Activated CD8-positive, alpha-beta memory T cell treated with anti-CD3 and anti-CD28 coated beads, Interleukin-2, amount 10 ng/mL, durations not matched to agents 7 days and 5 days (primary cell): ENCODE data around the gene CYSRT1. TPM values are rescaled to one million over a fixed set of nuclear protein-coding genes. Genes with fewer than 3 reads are reported as not detected.
A peak's percentile ranks its signal among the peaks of the same experiment; 100 is the strongest.
"Not testable (repeated sequence)": the region's sequence is repeated elsewhere in the genome, so short reads cannot be mapped to it uniquely, and the experiment has no call there.

Experiments
- ATAC-seq: fragments of 150-1000 bp; cut with Tn5 transposase; one replicate; pipeline ENCODE4 v1.10.0; 2021; ENCODE audit warnings: moderate library complexity
- CTCF ChIA-PET: fragments of 350-600 bp; sonication (Branson Sonifier 250); formaldehyde crosslinking; loops from one replicate; lab custom pipeline; 2021; ENCODE audit warnings: antibody characterized with exemption; lab: Charles Lee
- DNase-seq: peaks from one replicate; pipeline ENCODE4 v3.0.0-alpha.2; 2020
- H3K27ac Mint-ChIP-seq: one replicate; pipeline ENCODE4 v1.8.0; 2021; ENCODE audit warnings: mild to moderate bottlenecking, mixed read lengths
- H3K27me3 Mint-ChIP-seq: one replicate; pipeline ENCODE4 v1.8.0; 2021; ENCODE audit warnings: mixed read lengths
- H3K36me3 Mint-ChIP-seq: one replicate; pipeline ENCODE4 v1.8.0; 2021; ENCODE audit warnings: mild to moderate bottlenecking, mixed read lengths
- H3K4me1 Mint-ChIP-seq: one replicate; pipeline ENCODE4 v1.8.0; 2021; ENCODE audit warnings: mixed read lengths
- H3K4me3 Mint-ChIP-seq: one replicate; pipeline ENCODE4 v1.8.0; 2021; ENCODE audit warnings: mild to moderate bottlenecking, moderate library complexity, mixed read lengths
- H3K9me3 Mint-ChIP-seq: one replicate; pipeline ENCODE4 v1.8.0; 2022; ENCODE audit warnings: low read depth, mixed read lengths
- total RNA-seq, 2 experiments: library from RNA; stranded (reverse); gene quantifications; one replicate each; pipeline ENCODE4 v1.2.3, GENCODE V29; 2021

CYSRT1 gene
- total RNA-seq, 2 experiments from 2014 or later, result 0.53 to 0.89 TPM

GRCh38 chr9:137252555-137253506 is 27.9 kb downstream of the CYSRT1 start:
- H3K27ac Mint-ChIP-seq, result no peak overlapping the region
- H3K4me3 Mint-ChIP-seq, result no peak overlapping the region
- H3K4me1 Mint-ChIP-seq, result peaks cover 17% of the 10 kb centered on the region
- H3K27me3 Mint-ChIP-seq, result no peaks in the 10 kb centered on the region
- no peaks in the 10 kb centered on the region for H3K9me3 Mint-ChIP-seq
- peaks cover 7% of the 10 kb centered on the region for H3K36me3 Mint-ChIP-seq
- no peak for DNase-seq
- CTCF ChIA-PET, result interaction anchor here (1.3 to 5.4 kb wide), 4 partner anchors 11 to 49 kb away, joined by 3 to 46 read pairs (median 14); partner anchors contain the start of genes NRARP and TUBB4B
- no peak for ATAC-seq

GRCh38 chr9:137253717-137254623 is 29.0 kb downstream of the CYSRT1 start:
- Mint-ChIP-seq H3K27ac (peak overlapping the region; percentile 73), H3K36me3 (peaks cover 8% of the 10 kb centered on the region), H3K4me1 (peaks cover 17% of the 10 kb centered on the region), H3K4me3 (peak overlapping the region; percentile 91), H3K9me3 (no peaks in the 10 kb centered on the region), H3K27me3 (no peaks in the 10 kb centered on the region)
- DNase-seq, result no peak
- CTCF ChIA-PET, result interaction anchor here (1.0 to 5.4 kb wide), 10 partner anchors 8 to 412 kb away, joined by 3 to 46 read pairs (median 4); partner anchors contain the start of genes AJM1, ANAPC2, CYSRT1 and EXD3
- ATAC-seq, result no peak

GRCh38 chr9:137254624-137255447 is 29.9 kb downstream of the CYSRT1 start, which contains the start of gene NELFB:
TSS of gene NELFB (plus strand) at chr9:137255327.
- H3K9me3 Mint-ChIP-seq, result no peaks in the 10 kb centered on the region
- no peaks in the 10 kb centered on the region for H3K27me3 Mint-ChIP-seq
- H3K27ac Mint-ChIP-seq, result peak within 1 kb of the TSS; percentile 87
- H3K36me3 Mint-ChIP-seq, result peaks cover 12% of the 10 kb centered on the region
- CTCF ChIA-PET, result interaction anchor here (1.0 to 5.4 kb wide), 11 partner anchors 9 to 413 kb away, joined by 3 to 46 read pairs (median 4); partner anchors contain the start of genes AJM1, ANAPC2, CYSRT1 and EXD3
- H3K4me1 Mint-ChIP-seq, result peaks cover 17% of the 10 kb centered on the region
- ATAC-seq (peak; percentile 86), DNase-seq (peak; percentile 96)
- peak within 1 kb of the TSS; percentile 91 for H3K4me3 Mint-ChIP-seq

- DNase-seq (peak; percentile 66), ATAC-seq (no peak)
- Mint-ChIP-seq H3K36me3 (peaks cover 12% of the 10 kb centered on the region), H3K4me1 (peaks cover 17% of the 10 kb centered on the region), H3K9me3 (no peaks in the 10 kb centered on the region), H3K27me3 (no peaks in the 10 kb centered on the region), H3K27ac (peak overlapping the region; percentile 87), H3K4me3 (peak overlapping the region; percentile 91)
- CTCF ChIA-PET, result interaction anchor here (1.1 to 5.4 kb wide), 9 partner anchors 8 to 187 kb away, joined by 3 to 46 read pairs (median 5); partner anchors contain the start of genes ANAPC2, CYSRT1, EXD3 and SSNA1
Measured at GRCh38 chr9:137255448-137256114, 30.6 kb downstream of the CYSRT1 start.

DNA sequence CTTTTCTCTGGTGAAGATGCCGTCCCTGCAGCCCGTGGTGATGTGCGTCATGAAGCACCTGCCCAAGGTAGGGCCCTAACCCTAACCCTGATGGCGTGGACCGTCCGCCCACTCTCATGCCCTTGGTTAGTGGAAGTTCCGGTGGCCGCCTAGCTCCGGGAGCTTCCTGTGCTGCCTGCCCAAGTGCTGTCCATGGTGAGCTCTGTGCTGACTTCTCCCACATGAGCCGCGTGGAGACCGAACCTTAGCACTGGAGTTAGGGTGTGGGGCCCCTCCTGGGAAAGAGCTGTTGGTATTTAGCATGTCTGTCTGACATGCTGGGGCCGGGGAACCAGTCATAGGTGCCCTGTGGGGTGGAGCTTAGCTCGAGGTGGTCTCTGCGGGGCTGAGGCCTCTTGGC is 31.4 kb downstream of the CYSRT1 start:
- H3K4me3 Mint-ChIP-seq, result peak overlapping the region; percentile 91
- no peak for DNase-seq
- no peak for ATAC-seq
- no peaks in the 10 kb centered on the region for H3K9me3 Mint-ChIP-seq
- H3K36me3 Mint-ChIP-seq, result peaks cover 12% of the 10 kb centered on the region
- H3K27ac Mint-ChIP-seq, result peak overlapping the region; percentile 36
- CTCF ChIA-PET, result interaction anchor here (1.2 to 5.4 kb wide), 6 partner anchors 14 to 166 kb away, joined by 3 to 46 read pairs (median 4); partner anchors contain the start of genes EXD3 and TUBB4B
- H3K27me3 Mint-ChIP-seq, result no peaks in the 10 kb centered on the region
- H3K4me1 Mint-ChIP-seq, result peaks cover 17% of the 10 kb centered on the region

GRCh38 chr9:137256856-137257255 is 31.9 kb downstream of the CYSRT1 start:
- ATAC-seq (no peak), DNase-seq (no peak)
- H3K36me3 Mint-ChIP-seq, result peaks cover 15% of the 10 kb centered on the region
- no peak overlapping the region for H3K27ac Mint-ChIP-seq
- H3K27me3 Mint-ChIP-seq, result no peaks in the 10 kb centered on the region
- H3K4me3 Mint-ChIP-seq, result peak overlapping the region; percentile 91
- peaks cover 17% of the 10 kb centered on the region for H3K4me1 Mint-ChIP-seq
- no peaks in the 10 kb centered on the region for H3K9me3 Mint-ChIP-seq
- CTCF ChIA-PET, result interaction anchor here (1.2 to 5.4 kb wide), 6 partner anchors 15 to 166 kb away, joined by 3 to 46 read pairs (median 4); partner anchors contain the start of genes EXD3 and TUBB4B

DNA sequence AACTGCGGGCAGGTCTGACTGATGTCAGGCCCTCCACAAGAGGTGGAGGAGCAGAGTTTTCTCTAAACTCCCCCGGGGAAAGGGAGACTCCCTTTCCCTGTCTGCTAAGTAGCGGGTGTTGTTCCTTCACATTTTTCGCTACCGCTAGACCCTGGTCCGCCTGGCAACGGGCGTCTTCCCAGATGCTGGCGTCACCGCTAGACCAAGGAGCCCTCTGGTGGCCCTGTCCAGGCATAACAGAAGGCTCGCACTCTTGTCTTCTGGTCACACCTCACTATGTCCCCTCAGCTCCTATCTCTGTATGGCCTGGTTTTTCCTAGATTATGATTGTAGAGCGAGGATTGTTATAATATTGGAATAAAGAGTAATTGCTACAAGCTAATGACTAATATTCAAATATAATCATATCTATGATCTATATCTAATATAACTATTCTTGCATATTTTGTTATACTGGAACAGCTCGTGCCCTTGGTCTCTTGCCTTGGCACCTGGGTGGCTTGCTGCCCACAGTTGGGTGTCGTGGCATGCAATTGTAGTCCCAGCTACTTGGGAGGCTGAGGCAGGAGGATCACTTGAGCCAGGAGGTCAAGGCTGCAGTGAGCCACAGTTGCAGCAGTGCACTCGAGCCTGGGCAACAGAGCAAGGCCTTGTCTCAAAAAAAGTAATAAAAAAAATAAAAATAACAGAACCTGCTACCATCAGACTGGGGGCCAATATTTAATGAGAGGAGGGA is 37.4 kb downstream of the CYSRT1 start:
- H3K4me1 Mint-ChIP-seq, H3K27me3 Mint-ChIP-seq, H3K9me3 Mint-ChIP-seq, H3K4me3 Mint-ChIP-seq, H3K27ac Mint-ChIP-seq, DNase-seq, ATAC-seq: not testable (repeated sequence)
- H3K36me3 Mint-ChIP-seq, result peaks cover 16% of the 10 kb centered on the region
- CTCF ChIA-PET, result interaction anchor here (1.2 to 2.3 kb wide), 2 partner anchors 22 to 26 kb away, joined by 5 to 8 read pairs; partner anchors contain the start of gene TUBB4B

GRCh38 chr9:137262909-137263285 is 37.9 kb downstream of the CYSRT1 start:
- Mint-ChIP-seq H3K36me3 (peaks cover 19% of the 10 kb centered on the region), H3K4me3 (no peak overlapping the region), H3K4me1 (peaks cover 3% of the 10 kb centered on the region), H3K27ac (no peak overlapping the region), H3K27me3 (no peaks in the 10 kb centered on the region), H3K9me3 (no peaks in the 10 kb centered on the region)
- ATAC-seq, result no peak
- DNase-seq, result no peak
- CTCF ChIA-PET, result interaction anchor here (1.2 to 2.3 kb wide), 2 partner anchors 22 to 26 kb away, joined by 5 to 8 read pairs; partner anchors contain the start of gene TUBB4B

DNA sequence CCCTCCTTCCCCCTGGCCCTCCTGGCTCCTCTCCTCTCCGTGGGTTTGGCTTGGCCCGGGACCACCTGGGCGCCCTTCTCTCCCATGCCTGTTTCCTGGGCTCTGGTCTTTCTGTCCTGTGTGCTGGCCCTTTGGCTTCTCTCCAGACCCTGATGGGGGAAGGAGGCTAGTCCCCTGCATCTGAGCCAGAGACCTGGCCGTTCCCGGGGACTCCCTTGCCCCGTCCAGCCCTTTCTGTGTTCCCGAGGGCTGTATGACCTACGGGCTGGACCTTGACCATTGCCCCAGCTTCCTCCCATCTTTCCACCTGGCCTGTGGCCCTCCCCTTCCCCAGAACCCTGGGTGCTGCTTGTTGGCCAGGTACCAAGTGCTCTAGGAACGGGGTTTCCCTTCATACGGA is 38.5 kb downstream of the CYSRT1 start:
- Mint-ChIP-seq H3K9me3 (no peaks in the 10 kb centered on the region), H3K27me3 (no peaks in the 10 kb centered on the region), H3K36me3 (peaks cover 20% of the 10 kb centered on the region), H3K4me1 (peaks cover 5% of the 10 kb centered on the region), H3K27ac (no peak overlapping the region), H3K4me3 (no peak overlapping the region)
- no peak for DNase-seq
- CTCF ChIA-PET, result interaction anchor here (1.2 to 1.6 kb wide), 2 partner anchors 9 to 14 kb away, joined by 3 to 4 read pairs; partner anchors contain the start of genes NELFB and TOR4A
- no peak for ATAC-seq

DNA sequence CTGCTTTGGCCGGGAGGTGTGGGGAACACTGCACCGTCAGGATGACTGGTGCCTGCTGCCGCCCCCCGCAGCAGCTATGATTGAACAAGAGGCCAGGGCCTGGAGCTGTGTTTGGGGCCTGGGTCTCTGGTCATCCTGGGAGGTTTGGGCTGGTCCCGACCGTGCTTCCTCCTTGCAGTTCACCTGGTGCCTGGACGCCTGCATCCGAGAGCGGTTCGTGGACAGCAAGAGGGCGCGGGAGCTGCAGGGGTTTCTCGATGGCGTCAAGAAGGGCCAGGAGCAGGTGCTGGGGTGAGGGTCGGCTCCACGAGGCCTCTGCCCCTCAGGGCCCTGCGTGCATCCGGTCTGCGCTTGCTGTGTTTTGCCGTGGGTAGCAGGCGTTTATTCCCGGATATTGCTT is 39.1 kb downstream of the CYSRT1 start:
- Mint-ChIP-seq H3K4me3 (no peak overlapping the region), H3K4me1 (peaks cover 9% of the 10 kb centered on the region), H3K27me3 (no peaks in the 10 kb centered on the region), H3K9me3 (no peaks in the 10 kb centered on the region), H3K27ac (no peak overlapping the region), H3K36me3 (peaks cover 23% of the 10 kb centered on the region)
- ATAC-seq (no peak), DNase-seq (no peak)
- CTCF ChIA-PET, result interaction anchor here (1.0 to 1.6 kb wide), 3 partner anchors 9 to 27 kb away, joined by 3 to 4 read pairs (median 3); partner anchors contain the start of genes NELFB and TOR4A
